Uterus (tissue), 2 donors: ENCODE results near the gene SFXN4.

Experiments used
- CTCF ChIP-seq, 4 experiments: fragments of 200-600 bp in 2 of 4; fragments of 450-650 bp in 2 of 4; sonication (generic) in 2 of 4; IDR thresholded peaks; one replicate each; pipeline ENCODE4 v1.5.1; 2016 to 2019; ENCODE audit warnings: antibody characterized with exemption in 4 of 4, mild to moderate bottlenecking in 2 of 4, moderate library complexity in 1 of 4
- POLR2A ChIP-seq, 2 donors: fragments of 450-650 bp; IDR thresholded peaks; one replicate each; pipeline ENCODE4 v1.6.1; 2016; ENCODE audit warnings: antibody characterized with exemption in 2 of 2, mild to moderate bottlenecking in 1 of 2, moderate library complexity in 1 of 2

GRCh38 chr10:119166564-119166963, 1.1 kb upstream of the SFXN4 start:
- TF ChIP-seq CTCF (IDR thresholded peaks at IDR 0.05), result no peak
- TF ChIP-seq POLR2A (IDR thresholded peaks at IDR 0.05), result no peak
